HL-60 (cell line): Measurements from ENCODE around the gene RPL19.

Experiments used
- DNase-seq, 2 experiments: peaks; one replicate each; pipeline ENCODE4 v3.0.0-alpha.2; 2010 to 2020; ENCODE audit warnings: low read depth in 1 of 2, low spot score in 1 of 2
- H3K27ac ChIP-seq: fragments of 250-450 bp; sonication (Bioruptor Pico); replicated peaks from 2 replicates; pipeline ENCODE4 v1.5.1; 2020; ENCODE audit warnings: mild to moderate bottlenecking, moderate library complexity
- H3K27me3 ChIP-seq: fragments of 250-450 bp; sonication (Bioruptor Pico); 2 replicates; pipeline ENCODE4 v1.5.1; 2021; ENCODE audit warnings: mild to moderate bottlenecking, moderate library complexity; ENCODE audit not compliant: insufficient read depth, poor library complexity, severe bottlenecking
- H3K4me3 ChIP-seq: replicated peaks from 2 replicates; pipeline ENCODE4 v1.5.1; 2011; ENCODE audit warnings: mild to moderate bottlenecking, control low read depth, low read length; ENCODE audit not compliant: insufficient read depth
- CTCF ChIP-seq: IDR thresholded peaks from one replicate; pipeline ENCODE4 v1.5.1; 2011; ENCODE audit warnings: low read length, control low read depth, inconsistent platforms; ENCODE audit not compliant: insufficient read depth
- GABPA ChIP-seq: IDR thresholded peaks from 2 replicates; pipeline ENCODE4 v1.6.1; 2012; ENCODE audit warnings: low read depth
- POLR2AphosphoS5 ChIP-seq: IDR thresholded peaks from 2 replicates; pipeline ENCODE4 v1.6.1; 2012; ENCODE audit warnings: low read depth
- REST ChIP-seq: IDR thresholded peaks from 2 replicates; pipeline ENCODE4 v1.6.1; 2012; ENCODE audit warnings: low read depth; ENCODE audit not compliant: insufficient replicate concordance
- SPI1 ChIP-seq: IDR thresholded peaks from 2 replicates; pipeline ENCODE4 v1.6.1; 2012; ENCODE audit warnings: low read depth, mild to moderate bottlenecking, borderline replicate concordance

RPL19 gene

GRCh38 chr17:39164675-39165143 lies 35.4 kb upstream of the RPL19 start:
- Histone ChIP-seq H3K27ac (no peak overlapping the region), H3K27me3 (no peaks in the 10 kb centered on the region), H3K4me3 (no peak overlapping the region)
- TF ChIP-seq SPI1, result no peak
- TF ChIP-seq CTCF, result peak; percentile 79
- DNase-seq, result peak; percentile 69 to 86

- TF ChIP-seq GABPA (no peak), SPI1 (no peak), REST (no peak), CTCF (no peak), POLR2AphosphoS5 (no peak)
- H3K27ac ChIP-seq, result no peak overlapping the region
- DNase-seq, result no peak
- H3K4me3 ChIP-seq, result no peak overlapping the region
- H3K27me3 ChIP-seq, result no peaks in the 10 kb centered on the region
These were observed 34.8 kb upstream of the RPL19 start for GRCh38 chr17:39165178-39165840.

GRCh38 chr17:39165841-39166349 lies 34.2 kb upstream of the RPL19 start, which contains the start of gene ARL5C:
Gene ARL5C (minus strand): TSS chr17:39166161. CDS start chr17:39165760, 401 bp downstream.
- no peak within 1 kb of the TSS for H3K4me3 ChIP-seq
- peak within 1 kb of the TSS; percentile 62 for H3K27ac ChIP-seq
- TF ChIP-seq SPI1 (no peak), GABPA (no peak), POLR2AphosphoS5 (no peak), REST (no peak), CTCF (no peak)

More at GRCh38 chr17:39165841-39166349, 34.2 kb upstream of the RPL19 start, which contains the start of gene ARL5C:
- no peak for DNase-seq
- no peaks in the 10 kb centered on the region for H3K27me3 ChIP-seq
